Bronchial epithelial cell (primary cell): Measurements from ENCODE around the gene TSPEAR. TPM values are rescaled to one million over a fixed set of nuclear protein-coding genes. Genes with fewer than 3 reads are reported as not detected.
"Not testable (repeated sequence)": the region's sequence is repeated elsewhere in the genome, so short reads cannot be mapped to it uniquely, and the experiment has no call there.

Source experiments
- DNase-seq: peaks from one replicate; pipeline ENCODE4 v3.0.0-alpha.2; 2010; ENCODE audit warnings: low read depth
- FAIRE-seq: peaks from 2 replicates; lab custom pipeline; 2011; peaks lifted over from hg19 to GRCh38; lab: Jason Lieb, UNC
- H3K27me3 ChIP-seq: 2 replicates; pipeline ENCODE4 v1.5.1; 2011; ENCODE audit warnings: low read length; ENCODE audit not compliant: control insufficient read depth, insufficient read depth
- H3K36me3 ChIP-seq: 2 replicates; pipeline ENCODE4 v1.5.1; 2011; ENCODE audit warnings: low read length; ENCODE audit not compliant: control insufficient read depth, insufficient read depth
- H3K4me3 ChIP-seq: 2 replicates; pipeline ENCODE4 v1.5.1; 2011; ENCODE audit warnings: mild to moderate bottlenecking, low read depth, low read length, control low read depth
- CTCF ChIP-seq: IDR thresholded peaks from 2 replicates; pipeline ENCODE4 v1.5.1; 2011; ENCODE audit warnings: mild to moderate bottlenecking, moderate library complexity, low read length, control low read depth, inconsistent platforms; ENCODE audit not compliant: insufficient read depth, severe bottlenecking
- total RNA-seq: library from RNA; depleted of rRNA; stranded (reverse); fragments of >200 nt; gene quantifications from 2 replicates; pipeline ENCODE4 v1.2.1, GENCODE V29; 2014

Gene TSPEAR
- total RNA-seq, 1 donor from 2014 or later: not detected

GRCh38 chr21:44482581-44483287 is 228.6 kb downstream of the TSPEAR start:
- DNase-seq (no peak), FAIRE-seq (no peak)
- TF ChIP-seq CTCF: no peak
- no peaks in the 10 kb centered on the region for H3K36me3 ChIP-seq
- no peak overlapping the region for H3K4me3 ChIP-seq
- H3K27me3 ChIP-seq: no peaks in the 10 kb centered on the region

GRCh38 chr21:44480200-44481053 is 230.9 kb downstream of the TSPEAR start:
- Histone ChIP-seq H3K27me3 (no peaks in the 10 kb centered on the region), H3K36me3 (no peaks in the 10 kb centered on the region), H3K4me3 (no peak overlapping the region)
- no peak for TF ChIP-seq CTCF
- no peak for DNase-seq
- FAIRE-seq: no peak

- DNase-seq, H3K27me3 ChIP-seq, H3K4me3 ChIP-seq, FAIRE-seq, H3K36me3 ChIP-seq: not testable (repeated sequence)
- peak; percentile 27 for TF ChIP-seq CTCF
Measured at GRCh38 chr21:44479556-44480199, 231.7 kb downstream of the TSPEAR start.

GRCh38 chr21:44478801-44479167 is 232.6 kb downstream of the TSPEAR start:
- Histone ChIP-seq H3K4me3 (no peak overlapping the region), H3K27me3 (no peaks in the 10 kb centered on the region), H3K36me3 (no peaks in the 10 kb centered on the region)
- DNase-seq (no peak), FAIRE-seq (no peak)
- TF ChIP-seq CTCF: no peak

GRCh38 chr21:44478124-44478800 is 233.1 kb downstream of the TSPEAR start:
- FAIRE-seq (no peak), DNase-seq (no peak)
- H3K4me3 ChIP-seq: no peak overlapping the region
- H3K27me3 ChIP-seq: no peaks in the 10 kb centered on the region
- no peak for TF ChIP-seq CTCF
- H3K36me3 ChIP-seq: no peaks in the 10 kb centered on the region
